Neural cell (in vitro differentiated cells): ENCODE data around the gene NFU1. TPM values are rescaled to one million over a fixed set of nuclear protein-coding genes. Genes with fewer than 3 reads are reported as not detected.
"Not testable (repeated sequence)": the region's sequence is repeated elsewhere in the genome, so short reads cannot be mapped to it uniquely, and the experiment has no call there.

Experiments used
- H2AFZ ChIP-seq: fragments of 200-600, 300-800 bp; sonication (generic), shearing (Covaris generic); 2 replicates; pipeline ENCODE4 v1.6.0; 2014; ENCODE audit warnings: low read depth, mild to moderate bottlenecking, antibody characterized with exemption, low read length, moderate library complexity
- H3F3A ChIP-seq: fragments of 200-600 bp; shearing (Covaris generic); 2 replicates; pipeline ENCODE4 v1.6.1; 2016; ENCODE audit warnings: mild to moderate bottlenecking, moderate library complexity, mixed read lengths, antibody characterized with exemption, low read length; ENCODE audit not compliant: insufficient read depth, poor library complexity, severe bottlenecking
- H3K27ac ChIP-seq: fragments of 200-600, 300-800 bp; sonication (generic), shearing (Covaris generic); 2 replicates; pipeline ENCODE4 v1.5.1; 2014; ENCODE audit warnings: mild to moderate bottlenecking, low read length, moderate library complexity
- H3K27me3 ChIP-seq: fragments of 300-800, 200-600 bp; sonication (generic), shearing (Covaris generic); 2 replicates; pipeline ENCODE4 v1.6.0; 2014; ENCODE audit warnings: mild to moderate bottlenecking, low read depth, low read length, moderate library complexity; ENCODE audit not compliant: insufficient read depth
- H3K36me3 ChIP-seq: fragments of 300-800, 200-600 bp; sonication (generic), shearing (Covaris generic); 2 replicates; pipeline ENCODE4 v1.5.1; 2014; ENCODE audit warnings: mild to moderate bottlenecking, antibody characterized with exemption, low read length, moderate library complexity; ENCODE audit not compliant: insufficient read depth
- H3K4me2 ChIP-seq: fragments of 300-800, 200-600 bp; sonication (generic), shearing (Covaris generic); 2 replicates; pipeline ENCODE4 v1.6.0; 2014; ENCODE audit warnings: mild to moderate bottlenecking, low read length
- H3K4me3 ChIP-seq: fragments of 300-800, 200-600 bp; sonication (generic), shearing (Covaris generic); 2 replicates; pipeline ENCODE4 v1.5.1; 2014; ENCODE audit warnings: mild to moderate bottlenecking, low read length, moderate library complexity
- H3K79me2 ChIP-seq: fragments of 200-600 bp; shearing (Covaris generic); replicated peaks from 2 replicates; pipeline ENCODE4 v1.6.0; 2014; ENCODE audit warnings: mild to moderate bottlenecking, low read length, moderate library complexity; ENCODE audit not compliant: insufficient read depth
- H3K9ac ChIP-seq: fragments of 300-800, 200-600 bp; sonication (generic), shearing (Covaris generic); 2 replicates; pipeline ENCODE4 v1.6.1; 2016; ENCODE audit warnings: mild to moderate bottlenecking, low read length, mixed read lengths
- H3K9me2 ChIP-seq: fragments of 200-600 bp; shearing (Covaris generic); 2 replicates; pipeline ENCODE4 v1.6.1; 2016; ENCODE audit warnings: mild to moderate bottlenecking, low read length, mixed read lengths; ENCODE audit not compliant: insufficient read depth
- H3K9me3 ChIP-seq: fragments of 200-600, 300-800 bp; sonication (generic), shearing (Covaris generic); 2 replicates; pipeline ENCODE4 v1.6.1; 2016; ENCODE audit warnings: mild to moderate bottlenecking, mixed run types, low read length, moderate library complexity, mixed read lengths
- H4K20me1 ChIP-seq: fragments of 200-600 bp; shearing (Covaris generic); 2 replicates; pipeline ENCODE4 v1.6.1; 2016; ENCODE audit warnings: mild to moderate bottlenecking, mixed run types; ENCODE audit not compliant: insufficient read depth
- CTCF ChIP-seq: fragments of 450-650 bp; IDR thresholded peaks from 2 replicates; pipeline ENCODE4 v1.5.1; 2014; ENCODE audit warnings: antibody characterized with exemption, mild to moderate bottlenecking, moderate library complexity; ENCODE audit not compliant: poor library complexity, severe bottlenecking
- EP300 ChIP-seq: fragments of 450-650 bp; conservative IDR thresholded peaks from 2 replicates; pipeline ENCODE4 v1.6.1; 2014; ENCODE audit warnings: antibody characterized with exemption, mild to moderate bottlenecking, moderate library complexity; ENCODE audit not compliant: poor library complexity, severe bottlenecking
- EZH2 ChIP-seq: fragments of 200-600, 300-800 bp; shearing (Covaris generic), sonication (generic); IDR thresholded peaks from 2 replicates; pipeline ENCODE4 v1.6.1; 2014; ENCODE audit warnings: antibody characterized with exemption, low read length, borderline replicate concordance, mild to moderate bottlenecking; ENCODE audit not compliant: insufficient read depth, poor library complexity, severe bottlenecking
- MXI1 ChIP-seq: fragments of 450-650 bp; conservative IDR thresholded peaks from 2 replicates; pipeline ENCODE4 v1.6.1; 2014; ENCODE audit warnings: antibody characterized with exemption, mild to moderate bottlenecking; ENCODE audit not compliant: poor library complexity, severe bottlenecking
- POLR2AphosphoS5 ChIP-seq: IDR thresholded peaks from 2 replicates; pipeline ENCODE4 v1.6.1; 2012
- RAD21 ChIP-seq: fragments of 450-650 bp; conservative IDR thresholded peaks from 2 replicates; pipeline ENCODE4 v1.6.1; 2014; ENCODE audit warnings: antibody characterized with exemption, mild to moderate bottlenecking, moderate library complexity
- REST ChIP-seq: IDR thresholded peaks from 2 replicates; pipeline ENCODE4 v1.6.1; 2012; ENCODE audit warnings: borderline replicate concordance
- SMC3 ChIP-seq: fragments of 450-650 bp; conservative IDR thresholded peaks from 2 replicates; pipeline ENCODE4 v1.6.1; 2014; ENCODE audit warnings: antibody characterized with exemption, mild to moderate bottlenecking, moderate library complexity; ENCODE audit not compliant: poor library complexity
- TAF1 ChIP-seq: IDR thresholded peaks from 2 replicates; pipeline ENCODE4 v1.6.1; 2012; ENCODE audit warnings: low read depth
- polyA plus RNA-seq: library from polyadenylated mRNA; depleted of rRNA; stranded (reverse); fragments of >200 nt; gene quantifications from 2 replicates; pipeline ENCODE4 v1.2.3, GENCODE V29; 2014

The NFU1 gene
- polyA plus RNA-seq, 1 donor from 2014 or later, result 116 TPM

- H3K4me3 ChIP-seq, result no peak overlapping the region
- H3K27ac ChIP-seq, result no peak overlapping the region
- TF ChIP-seq REST, result no peak
- no peak for TF ChIP-seq CTCF
- no peak for TF ChIP-seq MXI1
- TF ChIP-seq TAF1, result no peak
- no peak for TF ChIP-seq EP300
- no peak for TF ChIP-seq RAD21
- TF ChIP-seq EZH2, result no peak
- no peak for TF ChIP-seq SMC3
- TF ChIP-seq POLR2AphosphoS5, result no peak
- H3K9me2 ChIP-seq, result no peaks in the 10 kb centered on the region
- H3K27me3 ChIP-seq, result no peaks in the 10 kb centered on the region
- no peak overlapping the region for H3K4me2 ChIP-seq
- no peaks in the 10 kb centered on the region for H3K9me3 ChIP-seq
- H3K9ac ChIP-seq, result no peak overlapping the region
- no peaks in the 10 kb centered on the region for H3K79me2 ChIP-seq
- H3K36me3 ChIP-seq, result no peaks in the 10 kb centered on the region
- no peak overlapping the region for H2AFZ ChIP-seq
- H3F3A ChIP-seq, result no peaks in the 10 kb centered on the region
- H4K20me1 ChIP-seq, result no peaks in the 10 kb centered on the region
Observed at GRCh38 chr2:69358914-69359313, 78.3 kb downstream of the NFU1 start.

GRCh38 chr2:69356471-69356870 is 80.8 kb downstream of the NFU1 start:
- H3K4me3 ChIP-seq, result no peak overlapping the region
- no peak overlapping the region for H3K4me2 ChIP-seq
- no peak for TF ChIP-seq SMC3
- TF ChIP-seq EP300, result no peak
- no peak for TF ChIP-seq TAF1
- no peak for TF ChIP-seq POLR2AphosphoS5
- TF ChIP-seq RAD21, result no peak
- TF ChIP-seq REST, result no peak
- no peaks in the 10 kb centered on the region for H4K20me1 ChIP-seq
- no peaks in the 10 kb centered on the region for H3K9me3 ChIP-seq
- H2AFZ ChIP-seq, result no peak overlapping the region
- no peaks in the 10 kb centered on the region for H3K27me3 ChIP-seq
- H3K79me2 ChIP-seq, result no peaks in the 10 kb centered on the region
- no peak overlapping the region for H3K9ac ChIP-seq
- no peaks in the 10 kb centered on the region for H3K9me2 ChIP-seq
- H3K27ac ChIP-seq, result no peak overlapping the region
- no peaks in the 10 kb centered on the region for H3K36me3 ChIP-seq
- H3F3A ChIP-seq, result no peaks in the 10 kb centered on the region

GRCh38 chr2:69354976-69355375 is 82.3 kb downstream of the NFU1 start:
- not testable (repeated sequence) for H3K27ac ChIP-seq, H3K36me3 ChIP-seq, H3K9me3 ChIP-seq, H3K9me2 ChIP-seq, H3K4me2 ChIP-seq, H3K27me3 ChIP-seq, H2AFZ ChIP-seq, H3K79me2 ChIP-seq, H4K20me1 ChIP-seq, H3F3A ChIP-seq, H3K9ac ChIP-seq, H3K4me3 ChIP-seq
